Ammon's horn (tissue), 1 donor: Measurements from ENCODE around the gene ANK2.
A peak's percentile ranks its signal among the peaks of the same experiment; 100 is the strongest.

ENCODE experiments used
- DNase-seq: peaks from one replicate; pipeline ENCODE4 v3.0.0-alpha.2; 2016; ENCODE audit warnings: low spot score

The ANK2 gene

GRCh38 chr4:113094331-113094730 is 44.9 kb downstream of the ANK2 start:
- DNase-seq: no peak

DNA sequence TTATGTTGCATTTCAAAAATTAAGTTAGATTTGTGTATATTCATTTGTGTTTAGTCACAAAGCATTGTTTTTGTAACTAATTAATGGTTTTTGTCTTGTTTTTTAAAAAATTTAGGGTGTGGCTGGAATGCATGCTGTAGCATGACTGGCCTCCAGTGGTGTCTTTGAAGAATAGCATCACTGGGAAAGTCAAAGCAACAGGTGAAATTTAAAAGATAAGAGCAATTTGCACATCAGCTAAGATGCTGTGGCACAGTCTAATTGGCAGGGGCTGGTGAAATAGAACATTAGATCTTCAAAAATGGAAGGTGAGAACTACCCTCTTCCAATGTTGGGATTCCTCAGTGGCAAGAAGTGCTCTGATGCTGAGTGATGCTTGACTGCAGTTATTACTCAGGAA is 45.3 kb downstream of the ANK2 start:
- peak; percentile 54 for DNase-seq

DNA sequence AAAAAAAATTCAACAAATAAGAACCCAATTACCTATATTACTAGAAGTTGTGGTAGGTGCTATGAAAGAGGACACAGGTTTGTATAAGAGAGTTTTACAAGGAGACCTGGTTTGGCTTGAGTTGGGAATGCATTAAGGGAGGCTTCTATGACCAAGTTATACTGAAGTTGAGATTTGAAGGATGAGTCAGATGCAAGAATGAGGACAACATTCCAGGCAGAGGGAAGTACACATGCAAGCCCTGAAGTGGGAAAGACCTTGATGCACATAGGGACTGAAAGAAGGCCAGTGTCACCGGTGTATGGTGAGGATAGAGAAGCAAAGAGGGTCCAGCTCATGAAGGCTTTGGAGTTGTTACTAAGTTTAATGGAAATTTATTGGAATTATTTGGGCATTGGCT is 52.2 kb downstream of the ANK2 start:
- no peak for DNase-seq

GRCh38 chr4:113103556-113103955 is 54.1 kb downstream of the ANK2 start:
- DNase-seq: no peak

GRCh38 chr4:113106108-113106507 is 56.7 kb downstream of the ANK2 start:
- peak; percentile 65 for DNase-seq

GRCh38 chr4:113109106-113109718 is 59.8 kb downstream of the ANK2 start:
- DNase-seq: no peak

DNA sequence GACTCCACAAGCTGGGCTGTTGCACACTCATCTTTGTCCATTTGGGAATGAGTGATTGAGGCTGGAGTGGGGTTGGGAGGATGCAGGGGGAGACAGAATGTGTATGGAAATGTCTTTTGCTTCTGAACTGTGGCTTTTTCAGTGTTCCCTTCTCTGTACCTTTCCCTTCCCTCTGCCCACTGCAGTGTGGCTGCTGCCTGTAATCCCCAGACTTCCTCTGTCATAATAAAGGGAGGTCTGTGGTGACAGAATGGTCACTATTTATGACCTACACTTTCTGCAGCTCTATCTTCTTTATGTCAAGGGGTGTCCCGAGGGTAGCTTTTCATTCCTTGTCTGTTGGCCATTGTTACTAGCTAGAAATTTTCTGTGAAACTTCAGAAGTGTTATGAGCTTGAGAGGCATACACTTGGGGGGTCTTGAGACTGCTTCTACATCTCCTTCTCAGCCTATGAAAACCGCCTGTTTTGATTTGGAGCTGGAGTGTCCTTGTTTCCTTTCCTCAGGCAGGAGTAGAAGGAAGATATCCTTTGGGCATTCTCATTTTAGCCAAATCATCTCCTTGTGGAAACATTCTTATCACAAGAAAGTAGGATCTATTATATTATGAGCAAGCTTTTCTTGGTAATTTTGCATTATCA is 63.0 kb downstream of the ANK2 start:
- no peak for DNase-seq

- DNase-seq: no peak
Measured at GRCh38 chr4:113113151-113113550, 63.7 kb downstream of the ANK2 start.

GRCh38 chr4:113114884-113115283 is 65.4 kb downstream of the ANK2 start:
- DNase-seq: no peak

- peak; percentile 71 for DNase-seq
Measured at GRCh38 chr4:113116414-113117357, 67.2 kb downstream of the ANK2 start.

GRCh38 chr4:113117358-113117702 is 67.9 kb downstream of the ANK2 start:
- DNase-seq: no peak

DNA sequence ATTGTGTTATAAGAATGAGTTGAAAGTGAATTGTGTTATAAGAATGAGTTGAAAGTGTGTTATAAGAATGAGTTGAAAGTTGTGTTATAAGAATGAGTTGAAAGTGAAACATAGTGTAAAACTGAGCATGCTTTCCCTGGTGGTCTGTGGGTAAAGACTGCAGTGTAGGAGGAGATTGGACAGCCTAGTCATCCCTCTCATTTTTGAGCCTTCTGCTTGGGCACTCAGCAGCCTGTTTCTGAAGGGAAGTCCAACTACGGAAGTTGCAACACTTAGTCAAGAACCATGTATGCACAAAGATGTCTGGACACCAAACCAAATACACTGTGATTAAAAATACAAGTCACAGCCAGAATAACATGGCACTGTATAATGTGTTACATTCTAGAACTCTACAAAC is 72.6 kb downstream of the ANK2 start:
- no peak for DNase-seq

GRCh38 chr4:113125418-113125817 is 76.0 kb downstream of the ANK2 start:
- no peak for DNase-seq

DNA sequence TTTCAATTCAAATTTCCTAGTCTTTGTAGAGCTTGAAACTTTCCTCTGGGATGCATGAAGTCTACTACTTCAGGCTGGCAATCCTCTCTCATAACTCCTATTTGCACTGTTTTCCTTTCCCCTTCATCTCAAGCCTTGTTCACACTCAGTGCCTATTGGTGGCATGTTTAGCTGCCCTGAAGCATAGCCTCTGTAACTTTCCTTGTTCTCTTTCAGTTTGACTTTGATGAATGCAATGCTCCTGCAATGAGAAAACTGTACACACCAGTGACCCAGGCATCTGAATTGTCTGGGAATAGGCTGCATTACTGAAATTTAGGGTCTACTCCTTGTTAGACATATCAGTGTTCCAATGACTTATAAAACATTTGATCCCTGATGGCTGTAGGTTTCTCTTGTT is 81.7 kb downstream of the ANK2 start:
- no peak for DNase-seq

DNA sequence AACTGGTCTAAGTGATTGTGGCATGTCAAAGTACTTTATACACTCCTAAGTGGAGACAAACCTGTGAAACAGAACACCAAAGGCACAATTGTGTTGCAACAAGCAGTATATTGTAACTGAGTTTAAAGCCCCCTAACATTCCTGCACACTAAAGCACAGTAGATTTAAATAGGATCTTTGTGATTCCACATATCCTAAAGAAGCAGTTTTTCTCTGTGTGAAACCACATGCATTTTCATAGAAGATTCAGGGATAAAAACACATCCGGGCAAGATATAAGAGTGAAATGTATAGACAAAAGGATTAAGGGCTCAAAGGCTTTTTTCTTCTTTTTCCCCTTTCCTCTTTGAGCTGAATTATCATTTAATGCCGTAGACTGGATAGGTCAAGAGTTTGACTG is 82.2 kb downstream of the ANK2 start:
- DNase-seq: no peak

DNA sequence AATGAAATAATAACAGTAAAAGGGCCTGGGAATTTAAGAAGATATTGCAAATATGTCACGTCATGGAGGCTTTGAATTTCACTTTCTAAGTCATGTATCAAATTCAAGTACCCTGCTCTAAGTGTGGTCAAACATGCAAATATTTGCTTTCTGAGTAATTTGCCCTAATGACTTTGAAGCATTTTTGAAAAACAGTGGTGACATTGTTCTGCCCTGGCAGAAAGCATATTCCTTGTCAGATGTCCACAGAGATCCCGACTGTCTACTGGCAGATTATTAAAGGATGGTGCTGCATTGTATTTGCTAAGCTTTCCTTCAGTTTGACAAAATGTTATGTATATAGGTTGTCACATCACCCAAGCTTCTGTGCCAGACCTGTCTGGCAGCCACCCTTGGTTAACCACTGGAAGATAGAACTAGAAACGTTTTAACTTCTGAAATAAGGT is 92.5 kb downstream of the ANK2 start:
- DNase-seq: peak; percentile 51

GRCh38 chr4:113142351-113142750 is 92.9 kb downstream of the ANK2 start:
- DNase-seq: no peak

DNA sequence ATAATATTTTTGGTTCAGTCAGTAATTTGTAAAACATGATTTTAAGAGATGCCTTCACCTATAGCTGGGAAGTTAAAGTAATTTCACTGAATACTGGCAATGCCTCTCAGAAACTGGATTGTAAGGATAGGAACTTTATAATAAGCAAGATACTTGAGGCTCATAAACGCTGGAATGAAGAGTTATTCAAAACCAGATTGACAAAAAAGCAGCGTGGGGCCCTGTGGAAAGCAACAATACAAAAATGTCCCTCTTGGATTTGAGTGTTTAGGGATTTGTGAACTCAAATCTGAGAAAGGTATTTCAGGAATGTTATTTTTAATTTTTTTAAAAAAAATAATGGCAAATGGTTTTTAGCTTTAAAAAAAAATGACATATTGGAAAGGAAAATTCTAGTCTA is 94.6 kb downstream of the ANK2 start:
- no peak for DNase-seq

DNA sequence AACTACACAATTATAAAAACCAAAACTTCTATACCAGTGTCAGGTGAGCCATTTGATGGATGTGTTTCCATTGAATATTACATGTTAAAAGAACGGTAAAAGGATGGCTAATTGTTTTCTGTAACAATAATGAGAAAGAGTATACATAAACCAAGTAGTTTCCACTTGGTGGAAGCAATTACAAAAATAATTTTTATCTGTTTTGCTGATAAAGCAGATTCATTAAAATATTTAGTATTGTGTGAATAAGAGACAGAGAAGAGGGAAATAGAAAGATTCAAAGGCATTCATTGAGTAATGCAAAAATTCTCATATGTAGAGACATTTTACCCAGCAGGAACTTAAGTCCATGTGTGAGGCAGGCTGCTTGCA is 95.7 kb downstream of the ANK2 start:
- DNase-seq: no peak

GRCh38 chr4:113145519-113146291 is 96.3 kb downstream of the ANK2 start:
- DNase-seq: peak; percentile 44

DNA sequence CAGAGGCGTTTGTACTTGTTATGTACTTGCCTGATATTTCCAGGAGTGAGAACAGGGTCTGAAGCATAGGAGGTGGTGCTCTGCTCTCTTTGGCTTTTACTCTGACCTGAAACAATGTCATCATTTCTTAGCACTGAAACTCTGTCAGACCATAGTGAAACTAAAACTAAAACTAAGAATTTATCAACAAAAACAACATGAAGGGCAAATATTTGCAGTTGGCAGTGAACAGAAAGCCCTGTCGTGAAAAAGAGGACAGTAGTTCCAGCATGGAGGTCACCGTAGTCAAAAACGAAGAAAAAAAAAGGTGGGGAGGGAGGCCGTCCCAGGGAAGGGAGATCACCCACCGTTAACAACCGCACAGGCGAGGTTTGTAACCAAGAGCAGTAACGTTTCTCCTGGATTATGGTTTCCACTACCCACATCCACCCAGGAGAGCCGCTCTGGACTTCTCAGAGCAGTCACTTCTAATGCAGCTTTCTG is 97.5 kb downstream of the ANK2 start:
- no peak for DNase-seq

GRCh38 chr4:113147498-113148111 is 98.2 kb downstream of the ANK2 start:
- no peak for DNase-seq
